NCI-H82 treated with DMSO at 0.1 percent for 48 hours (cell line): ENCODE results near the gene NECTIN4.
"Not testable (repeated sequence)": the region's sequence is repeated elsewhere in the genome, so short reads cannot be mapped to it uniquely, and the experiment has no call there.

ENCODE experiments used
- DNase-seq: peaks from one replicate; lab custom pipeline; 2025; ENCODE audit not compliant: unreplicated experiment; lab: John Stamatoyannopoulos, UW

The NECTIN4 gene

GRCh38 chr1:161082996-161083747 lies 6.2 kb downstream of the NECTIN4 start:
- DNase-seq: no peak

GRCh38 chr1:161082483-161082882 lies 6.9 kb downstream of the NECTIN4 start:
- no peak for DNase-seq

- DNase-seq: no peak
These were observed 7.8 kb downstream of the NECTIN4 start for GRCh38 chr1:161081519-161081918.

- DNase-seq: no peak
These were observed 8.6 kb downstream of the NECTIN4 start for GRCh38 chr1:161080441-161081405.

GRCh38 chr1:161079436-161080110 lies 9.8 kb downstream of the NECTIN4 start:
- no peak for DNase-seq

GRCh38 chr1:161077426-161077825 lies 11.9 kb downstream of the NECTIN4 start:
- DNase-seq: no peak

- no peak for DNase-seq
These were observed 12.9 kb downstream of the NECTIN4 start for GRCh38 chr1:161076410-161076809.

GRCh38 chr1:161074676-161075368 lies 14.5 kb downstream of the NECTIN4 start:
- no peak for DNase-seq

GRCh38 chr1:161073474-161074121 lies 15.8 kb downstream of the NECTIN4 start:
- no peak for DNase-seq

- no peak for DNase-seq
These were observed 16.5 kb downstream of the NECTIN4 start for GRCh38 chr1:161072751-161073449.

GRCh38 chr1:161071886-161072371 lies 17.4 kb downstream of the NECTIN4 start:
- DNase-seq: no peak

GRCh38 chr1:161070761-161071160 lies 18.6 kb downstream of the NECTIN4 start:
- no peak for DNase-seq

- DNase-seq: no peak
These were observed 19.6 kb downstream of the NECTIN4 start, which contains the start of gene ARHGAP30 for GRCh38 chr1:161069731-161070270. TSS of gene ARHGAP30 (minus strand) at chr1:161069891. CDS start at chr1:161069624, 267 bp downstream.

GRCh38 chr1:161069241-161069640 lies 20.1 kb downstream of the NECTIN4 start:
- DNase-seq: no peak

- DNase-seq: no peak
These were observed 20.8 kb downstream of the NECTIN4 start for GRCh38 chr1:161068306-161069234.

- no peak for DNase-seq
These were observed 22.7 kb downstream of the NECTIN4 start for GRCh38 chr1:161066694-161067093.

- DNase-seq: not testable (repeated sequence)
These were observed 23.7 kb downstream of the NECTIN4 start for GRCh38 chr1:161065681-161066080.

GRCh38 chr1:161063936-161064335 lies 25.4 kb downstream of the NECTIN4 start:
- DNase-seq: not testable (repeated sequence)
